ENCODE results near the gene GLP2R. TPM values are rescaled to one million over a fixed set of nuclear protein-coding genes. Genes with fewer than 3 reads are reported as not detected.

GLP2R gene
- total RNA-seq, 4 donors from 2014 or later, result 7.2 to 17.2 (median 12.2) TPM

- no peak overlapping the region for H3K4me3 ChIP-seq
- TF ChIP-seq EP300 (IDR thresholded peaks at IDR 0.05; ENCODE audit: low read depth), result no peak
- no peak for TF ChIP-seq POLR2AphosphoS5 (IDR thresholded peaks at IDR 0.05)
- no peak for TF ChIP-seq POLR2A (IDR thresholded peaks at IDR 0.05)
- TF ChIP-seq CTCF (IDR thresholded peaks at IDR 0.05), result no peak
- 52 to 82% methylated on average over 8 to 13 of the region's 13 CpGs for WGBS, 2 donors (ENCODE audit: low coverage in 1 of 2)
These were observed 2.9 kb downstream of the GLP2R start for GRCh38 chr17:9828296-9829295.

GRCh38 chr17:9829343-9829742, 3.6 kb downstream of the GLP2R start:
- in situ Hi-C loops (cut with MboI; ENCODE audit: low pct_ligation_motif_present in 1 of 4, low pct_unique_long_range_greater_than_20kb in 1 of 4, low sequenced_read_pairs in 3 of 4) (no loop called here), intact Hi-C loops (cut with DNase I; ENCODE audit: low total_unique reads) (no loop called here)

More at GRCh38 chr17:9828296-9829295, 2.9 kb downstream of the GLP2R start:
- Histone ChIP-seq H3K27me3 (no peaks in the 10 kb centered on the region), H3K4me1 (peaks cover 0 to 6% (median 3%) of the 10 kb centered on the region in 4 donors), H3K36me3 (no peaks in the 10 kb centered on the region), H3K27ac (peak overlapping the region; percentile 25 to 71 (median 51)), H3K9me3 (no peaks in the 10 kb centered on the region)
- intact Hi-C loops (cut with DNase I; ENCODE audit: low total_unique reads), result no loop called here
- in situ Hi-C loops (cut with MboI; ENCODE audit: low pct_ligation_motif_present in 1 of 4, low pct_unique_long_range_greater_than_20kb in 1 of 4, low sequenced_read_pairs in 3 of 4), result no loop called here
- DNase-seq, result no peak

GRCh38 chr17:9830711-9831110, 5.0 kb downstream of the GLP2R start:
- DNase-seq, result no peak
- Histone ChIP-seq H3K9me3 (no peaks in the 10 kb centered on the region), H3K36me3 (no peaks in the 10 kb centered on the region), H3K27me3 (no peaks in the 10 kb centered on the region), H3K4me3 (no peak overlapping the region), H3K4me1 (peaks cover 0 to 6% (median 3%) of the 10 kb centered on the region in 4 donors), H3K27ac (peak overlapping the region; percentile 39 to 71 (median 51))
- 72 to 92% methylated on average over 2 of the region's 2 CpGs for WGBS, 2 donors (ENCODE audit: low coverage in 1 of 2)
- no peak for TF ChIP-seq CTCF (IDR thresholded peaks at IDR 0.05)
- no peak for TF ChIP-seq POLR2AphosphoS5 (IDR thresholded peaks at IDR 0.05)
- TF ChIP-seq POLR2A (IDR thresholded peaks at IDR 0.05), result no peak
- no peak for TF ChIP-seq EP300 (IDR thresholded peaks at IDR 0.05; ENCODE audit: low read depth)
- intact Hi-C loops (cut with DNase I; ENCODE audit: low total_unique reads) (no loop called here), in situ Hi-C loops (cut with MboI; ENCODE audit: low pct_ligation_motif_present in 1 of 4, low pct_unique_long_range_greater_than_20kb in 1 of 4, low sequenced_read_pairs in 3 of 4) (no loop called here)

More at GRCh38 chr17:9829343-9829742, 3.6 kb downstream of the GLP2R start:
- peak overlapping the region; percentile 8 to 71 (median 51) for H3K27ac ChIP-seq
- H3K4me3 ChIP-seq, result no peak overlapping the region
- WGBS, 2 donors (ENCODE audit: low coverage in 1 of 2), result 65 to 66% methylated on average over 2 of the region's 2 CpGs
- H3K36me3 ChIP-seq, result no peaks in the 10 kb centered on the region
- H3K9me3 ChIP-seq, result no peaks in the 10 kb centered on the region
- H3K27me3 ChIP-seq, result no peaks in the 10 kb centered on the region
- DNase-seq, result no peak
- no peak for TF ChIP-seq POLR2A (IDR thresholded peaks at IDR 0.05)
- no peak for TF ChIP-seq POLR2AphosphoS5 (IDR thresholded peaks at IDR 0.05)
- TF ChIP-seq CTCF (IDR thresholded peaks at IDR 0.05), result no peak
- TF ChIP-seq EP300 (IDR thresholded peaks at IDR 0.05; ENCODE audit: low read depth), result no peak
- H3K4me1 ChIP-seq, result peaks cover 0 to 6% (median 3%) of the 10 kb centered on the region in 4 donors

- no peaks in the 10 kb centered on the region for H3K27me3 ChIP-seq
- no peaks in the 10 kb centered on the region for H3K36me3 ChIP-seq
- H3K27ac ChIP-seq, result no peak overlapping the region
- intact Hi-C loops (cut with DNase I; ENCODE audit: low total_unique reads), result no loop called here
- DNase-seq, result no peak
- H3K9me3 ChIP-seq, result no peaks in the 10 kb centered on the region
- H3K4me1 ChIP-seq, result peaks cover 0 to 16% (median 8%) of the 10 kb centered on the region in 4 donors
- H3K4me3 ChIP-seq, result no peak overlapping the region
- 93 to 97% methylated on average over 3 to 4 of the region's 4 CpGs for WGBS, 2 donors (ENCODE audit: low coverage in 1 of 2)
- no peak for TF ChIP-seq EP300 (IDR thresholded peaks at IDR 0.05; ENCODE audit: low read depth)
- TF ChIP-seq CTCF (IDR thresholded peaks at IDR 0.05), result no peak
- no peak for TF ChIP-seq POLR2AphosphoS5 (IDR thresholded peaks at IDR 0.05)
- in situ Hi-C loops (cut with MboI; ENCODE audit: low pct_ligation_motif_present in 1 of 4, low pct_unique_long_range_greater_than_20kb in 1 of 4, low sequenced_read_pairs in 3 of 4), result no loop called here
These were observed 8.2 kb downstream of the GLP2R start for GRCh38 chr17:9833922-9834321.
